Nephron (organoid): ENCODE measurements around the gene ESR1.
"Not testable (repeated sequence)": the region's sequence is repeated elsewhere in the genome, so short reads cannot be mapped to it uniquely, and the experiment has no call there.

Experiments used
- H3K27ac Mint-ChIP-seq, 3 experiments: 2 replicates each; pipeline ENCODE4 v1.8.0; 2020; ENCODE audit warnings: mixed read lengths in 3 of 3, mild to moderate bottlenecking in 2 of 3, moderate library complexity in 1 of 3
- H3K27me3 Mint-ChIP-seq: 2 replicates; pipeline ENCODE4 v1.8.0; 2021; ENCODE audit warnings: low read depth, mild to moderate bottlenecking, moderate library complexity, mixed read lengths
- H3K36me3 Mint-ChIP-seq: 2 replicates; pipeline ENCODE4 v1.8.0; 2020; ENCODE audit warnings: low read depth, mixed read lengths
- H3K4me1 Mint-ChIP-seq: 2 replicates; pipeline ENCODE4 v1.8.0; 2020; ENCODE audit warnings: mixed read lengths
- H3K4me3 Mint-ChIP-seq, 3 experiments: 2 replicates each; pipeline ENCODE4 v1.8.0; 2020; ENCODE audit warnings: mild to moderate bottlenecking in 3 of 3, mixed read lengths in 3 of 3, moderate library complexity in 2 of 3
- H3K9me3 Mint-ChIP-seq: 2 replicates; pipeline ENCODE4 v1.8.0; 2020; ENCODE audit warnings: mixed read lengths
- CTCF ChIP-seq, 3 experiments: fragments of 200-600 bp; sonication (generic); IDR thresholded peaks; one replicate each; pipeline ENCODE4 v1.5.0; 2021; ENCODE audit warnings: antibody characterized with exemption in 3 of 3; ENCODE audit not compliant: unreplicated experiment in 3 of 3

Gene ESR1

DNA sequence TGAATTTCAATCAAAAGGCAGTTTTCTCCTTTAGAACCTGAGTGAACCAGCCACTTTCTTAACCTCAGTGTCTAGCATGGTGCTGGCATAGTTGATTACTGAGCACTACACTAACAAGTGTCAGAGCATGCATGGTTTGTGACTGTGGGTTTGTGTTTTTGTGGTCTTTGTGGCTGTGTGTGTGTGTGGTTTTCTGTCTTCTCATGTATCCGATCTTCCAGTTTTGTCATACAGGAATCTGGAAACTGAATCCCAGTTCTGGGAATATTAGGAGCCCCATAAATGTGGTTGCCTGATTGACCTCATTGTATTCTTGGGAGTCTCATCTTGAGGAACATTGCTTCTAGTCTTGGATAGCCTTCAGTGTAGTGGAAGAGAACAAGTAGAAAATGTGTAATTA lies 73.7 kb downstream of the ESR1 start:
- H3K4me1 Mint-ChIP-seq: no peaks in the 10 kb centered on the region
- no peaks in the 10 kb centered on the region for H3K27me3 Mint-ChIP-seq
- TF ChIP-seq CTCF (IDR thresholded peaks at IDR 0.05; ENCODE audit: unreplicated experiment in 3 of 3): no peak
- H3K27ac Mint-ChIP-seq: no peak overlapping the region
- H3K36me3 Mint-ChIP-seq: no peaks in the 10 kb centered on the region
- H3K4me3 Mint-ChIP-seq: no peak overlapping the region
- H3K9me3 Mint-ChIP-seq: no peaks in the 10 kb centered on the region

DNA sequence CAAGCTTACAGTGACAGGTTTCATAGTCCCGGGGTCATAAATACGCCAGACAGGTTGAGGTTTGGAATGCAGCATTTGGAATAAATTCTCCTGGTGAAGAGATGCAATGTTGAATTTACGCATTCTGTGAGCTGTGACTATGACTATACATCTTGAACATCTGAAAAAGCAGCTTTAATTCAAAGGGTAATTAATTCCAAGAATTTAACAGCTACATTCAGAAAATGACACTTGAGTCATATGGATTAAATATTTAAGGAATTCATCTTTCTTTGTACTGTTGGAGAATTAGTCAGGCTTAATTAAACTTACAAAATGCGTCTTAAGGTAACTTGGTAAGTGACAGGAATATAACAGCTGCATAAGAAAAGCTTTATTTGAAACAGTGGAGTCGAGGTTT lies 74.7 kb downstream of the ESR1 start:
- Mint-ChIP-seq H3K36me3 (no peaks in the 10 kb centered on the region), H3K4me1 (no peaks in the 10 kb centered on the region), H3K27ac (no peak overlapping the region), H3K4me3 (no peak overlapping the region), H3K27me3 (no peaks in the 10 kb centered on the region), H3K9me3 (no peaks in the 10 kb centered on the region)
- TF ChIP-seq CTCF (IDR thresholded peaks at IDR 0.05; ENCODE audit: unreplicated experiment in 3 of 3): no peak

GRCh38 chr6:151885234-151885633 lies 77.8 kb downstream of the ESR1 start:
- Mint-ChIP-seq H3K27ac (no peak overlapping the region), H3K9me3 (peaks cover 4% of the 10 kb centered on the region), H3K4me1 (no peaks in the 10 kb centered on the region)

DNA sequence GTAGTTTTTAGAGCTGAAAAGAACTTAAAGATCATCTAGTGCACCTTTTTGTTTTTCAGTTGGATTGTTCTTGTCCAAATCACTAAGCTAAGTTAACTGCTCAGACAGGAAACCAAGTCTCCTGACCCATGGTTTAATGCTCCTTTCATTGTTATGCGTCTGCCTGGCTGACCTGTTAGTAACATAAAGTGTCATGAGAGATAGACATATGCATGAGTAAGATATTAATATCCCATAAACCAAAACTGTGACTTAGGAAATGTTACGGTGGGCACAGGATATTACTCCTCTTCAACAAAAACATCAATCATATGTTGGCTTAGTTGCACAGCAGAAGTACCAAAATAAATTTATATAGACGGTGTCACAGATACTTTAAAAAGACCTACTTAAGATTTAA lies 84.0 kb downstream of the ESR1 start:
- no peaks in the 10 kb centered on the region for H3K27me3 Mint-ChIP-seq
- peaks cover 22% of the 10 kb centered on the region for H3K9me3 Mint-ChIP-seq
- no peak overlapping the region for H3K4me3 Mint-ChIP-seq
- no peaks in the 10 kb centered on the region for H3K36me3 Mint-ChIP-seq
- no peak overlapping the region for H3K27ac Mint-ChIP-seq
- peaks cover 7% of the 10 kb centered on the region for H3K4me1 Mint-ChIP-seq
- no peak for TF ChIP-seq CTCF (IDR thresholded peaks at IDR 0.05; ENCODE audit: unreplicated experiment in 3 of 3)

More at GRCh38 chr6:151885234-151885633, 77.8 kb downstream of the ESR1 start:
- Mint-ChIP-seq H3K27me3 (no peaks in the 10 kb centered on the region), H3K36me3 (no peaks in the 10 kb centered on the region), H3K4me3 (no peak overlapping the region)
- TF ChIP-seq CTCF (IDR thresholded peaks at IDR 0.05; ENCODE audit: unreplicated experiment in 3 of 3): no peak

- H3K4me1 Mint-ChIP-seq, H3K27ac Mint-ChIP-seq, H3K4me3 Mint-ChIP-seq, H3K27me3 Mint-ChIP-seq, H3K36me3 Mint-ChIP-seq: not testable (repeated sequence)
- H3K9me3 Mint-ChIP-seq: peaks cover 34% of the 10 kb centered on the region
Observed at GRCh38 chr6:151894426-151894825, 86.9 kb downstream of the ESR1 start.

- not testable (repeated sequence) for H3K36me3 Mint-ChIP-seq, H3K4me1 Mint-ChIP-seq, H3K27ac Mint-ChIP-seq, H3K27me3 Mint-ChIP-seq, H3K4me3 Mint-ChIP-seq
- H3K9me3 Mint-ChIP-seq: peaks cover 38% of the 10 kb centered on the region
Observed at GRCh38 chr6:151899221-151899620, 91.7 kb downstream of the ESR1 start.

DNA sequence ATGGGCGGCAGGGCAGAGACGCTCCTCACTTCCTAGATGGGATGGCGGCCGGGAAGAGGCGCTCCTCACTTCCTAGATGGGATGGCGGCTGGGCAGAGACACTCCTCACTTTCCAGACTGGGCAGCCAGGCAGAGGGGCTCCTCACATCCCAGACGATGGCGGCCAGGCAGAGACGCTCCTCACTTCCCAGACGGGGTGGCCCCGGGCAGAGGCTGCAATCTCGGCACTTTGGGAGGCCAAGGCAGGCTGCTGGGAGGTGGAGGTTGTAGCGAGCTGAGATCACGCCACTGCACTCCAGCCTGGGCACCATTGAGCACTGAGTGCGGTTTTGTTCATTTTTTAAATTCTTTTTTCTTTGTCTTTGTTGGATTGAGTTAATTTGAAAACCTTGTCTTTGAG lies 92.3 kb downstream of the ESR1 start:
- H3K4me1 Mint-ChIP-seq, H3K4me3 Mint-ChIP-seq, H3K36me3 Mint-ChIP-seq, H3K27me3 Mint-ChIP-seq, H3K27ac Mint-ChIP-seq: not testable (repeated sequence)
- H3K9me3 Mint-ChIP-seq: peaks cover 38% of the 10 kb centered on the region

GRCh38 chr6:151900256-151900655 lies 92.8 kb downstream of the ESR1 start:
- Mint-ChIP-seq H3K4me1 (no peaks in the 10 kb centered on the region), H3K4me3 (no peak overlapping the region), H3K27ac (no peak overlapping the region), H3K36me3 (no peaks in the 10 kb centered on the region), H3K9me3 (peaks cover 36% of the 10 kb centered on the region), H3K27me3 (no peaks in the 10 kb centered on the region)
- no peak for TF ChIP-seq CTCF (IDR thresholded peaks at IDR 0.05; ENCODE audit: unreplicated experiment in 3 of 3)
